Thyroid gland (tissue), 4 donors: ENCODE results near the gene LARP1B. TPM values are rescaled to one million over a fixed set of nuclear protein-coding genes. Genes with fewer than 3 reads are reported as not detected.
"Not testable (repeated sequence)": the region's sequence is repeated elsewhere in the genome, so short reads cannot be mapped to it uniquely, and the experiment has no call there.

Experiments used
- DNase-seq, 2 donors: peaks; one replicate each; pipeline ENCODE4 v3.0.0-alpha.2; 2019
- H3K27ac ChIP-seq, 3 donors: fragments of 200-600 bp; sonication (generic); 1 replicate in 2 of 3; 2 replicates in 1 of 3; pipeline ENCODE4 v1.5.1; 2016 to 2019; ENCODE audit warnings: mild to moderate bottlenecking in 1 of 3, moderate library complexity in 1 of 3
- H3K27me3 ChIP-seq: fragments of 200-600 bp; sonication (generic); one replicate; pipeline ENCODE4 v1.5.1; 2019
- H3K36me3 ChIP-seq, 2 donors: fragments of 200-600 bp; sonication (generic); one replicate each; pipeline ENCODE4 v1.5.1; 2016 to 2019
- H3K4me1 ChIP-seq, 2 donors: fragments of 200-600 bp; sonication (generic); one replicate each; pipeline ENCODE4 v1.5.1; 2017 to 2019
- H3K4me3 ChIP-seq, 3 donors: fragments of 200-600 bp; sonication (generic); replicated peaks in 1 of 3; 1 replicate in 2 of 3; 2 replicates in 1 of 3; pipeline ENCODE4 v1.5.1; 2016; ENCODE audit warnings: mild to moderate bottlenecking in 1 of 3
- H3K9me3 ChIP-seq: fragments of 200-600 bp; sonication (generic); one replicate; pipeline ENCODE4 v1.5.1; 2017
- CTCF ChIP-seq, 6 experiments: fragments of 200-600 bp in 3 of 6; fragments of 450-650 bp in 3 of 6; sonication (generic) in 3 of 6; IDR thresholded peaks; one replicate each; pipeline ENCODE4 v1.5.1; 2016 to 2019; ENCODE audit warnings: antibody characterized with exemption in 6 of 6, mild to moderate bottlenecking in 2 of 6, inconsistent platforms in 1 of 6, moderate library complexity in 1 of 6
- POLR2A ChIP-seq, 2 donors: fragments of 450-650 bp; IDR thresholded peaks; one replicate each; pipeline ENCODE4 v1.6.1; 2017; ENCODE audit warnings: antibody characterized with exemption in 2 of 2, mild to moderate bottlenecking in 2 of 2, moderate library complexity in 1 of 2
- WGBS, 2 donors: methylation state at CpG; one replicate each; pipeline ENCODE4 v1.1.5; 2017; 5-methylcytosine and 5-hydroxymethylcytosine counted together
- intact Hi-C: fragments of 100-400 bp; cut with DNase I; formaldehyde crosslinking; loops from one replicate; pipeline ENCODE4 v1.15.1; 2023
- total RNA-seq, 4 donors: library from RNA; depleted of rRNA; stranded (reverse); fragments of >200 nt; gene quantifications; one replicate each; pipeline ENCODE4 v1.2.3, GENCODE V29; 2016

Gene LARP1B
- total RNA-seq, 4 donors from 2014 or later, result 25.4 to 42.7 (median 33.4) TPM

- 95 to 96% methylated on average over 29 of the region's 29 CpGs for WGBS, 2 donors
- intact Hi-C loops, result no loop called here
Measured at GRCh38 chr4:128155231-128155855, 94.2 kb downstream of the LARP1B start.

GRCh38 chr4:128155874-128156456, 94.9 kb downstream of the LARP1B start:
- Histone ChIP-seq H3K27me3 (no peaks in the 10 kb centered on the region), H3K4me1 (no peaks in the 10 kb centered on the region), H3K9me3 (no peaks in the 10 kb centered on the region), H3K4me3 (no peak overlapping the region), H3K27ac (no peak overlapping the region), H3K36me3 (peaks cover 0 to 3% of the 10 kb centered on the region in 2 donors)
- intact Hi-C loops, result no loop called here
- WGBS, 2 donors, result 96 to 98% methylated on average over 10 of the region's 10 CpGs
- TF ChIP-seq POLR2A (IDR thresholded peaks at IDR 0.05), result no peak
- no peak for TF ChIP-seq CTCF (IDR thresholded peaks at IDR 0.05)
- DNase-seq, result no peak

More at GRCh38 chr4:128155231-128155855, 94.2 kb downstream of the LARP1B start:
- TF ChIP-seq CTCF (IDR thresholded peaks at IDR 0.05) (no peak), POLR2A (IDR thresholded peaks at IDR 0.05) (no peak)
- Histone ChIP-seq H3K9me3 (no peaks in the 10 kb centered on the region), H3K27ac (no peak overlapping the region), H3K36me3 (peaks cover 0 to 3% of the 10 kb centered on the region in 2 donors), H3K4me1 (no peaks in the 10 kb centered on the region), H3K4me3 (no peak overlapping the region), H3K27me3 (no peaks in the 10 kb centered on the region)
- no peak for DNase-seq

GRCh38 chr4:128156472-128156871, 95.4 kb downstream of the LARP1B start:
- H3K4me1 ChIP-seq, intact Hi-C loops, H3K36me3 ChIP-seq, H3K27ac ChIP-seq, H3K9me3 ChIP-seq, H3K4me3 ChIP-seq, H3K27me3 ChIP-seq, DNase-seq: not testable (repeated sequence)
- WGBS, 2 donors, result 96% methylated on average over 3 of the region's 3 CpGs

- Histone ChIP-seq H3K4me3 (no peak overlapping the region), H3K4me1 (no peaks in the 10 kb centered on the region), H3K36me3 (peaks cover 0 to 3% of the 10 kb centered on the region in 2 donors), H3K27ac (no peak overlapping the region), H3K9me3 (no peaks in the 10 kb centered on the region), H3K27me3 (no peaks in the 10 kb centered on the region)
- WGBS, 2 donors, result 93 to 97% methylated on average over 2 of the region's 2 CpGs
- intact Hi-C loops, result no loop called here
- no peak for DNase-seq
- TF ChIP-seq CTCF (IDR thresholded peaks at IDR 0.05) (no peak), POLR2A (IDR thresholded peaks at IDR 0.05) (no peak)
Measured at GRCh38 chr4:128158894-128159293, 97.8 kb downstream of the LARP1B start.

- no peaks in the 10 kb centered on the region for H3K4me1 ChIP-seq
- no peaks in the 10 kb centered on the region for H3K9me3 ChIP-seq
- H3K27ac ChIP-seq, result no peak overlapping the region
- H3K4me3 ChIP-seq, result no peak overlapping the region
- no peaks in the 10 kb centered on the region for H3K27me3 ChIP-seq
- intact Hi-C loops, result no loop called here
- no peak for TF ChIP-seq POLR2A (IDR thresholded peaks at IDR 0.05)
- DNase-seq, result no peak
- WGBS, 2 donors, result 92 to 93% methylated on average over 2 of the region's 2 CpGs
- H3K36me3 ChIP-seq, result peaks cover 0 to 3% of the 10 kb centered on the region in 2 donors
Measured at GRCh38 chr4:128159967-128160366, 98.9 kb downstream of the LARP1B start.

GRCh38 chr4:128161138-128161537, 100.0 kb downstream of the LARP1B start:
- Histone ChIP-seq H3K9me3 (no peaks in the 10 kb centered on the region), H3K36me3 (no peaks in the 10 kb centered on the region), H3K4me1 (no peaks in the 10 kb centered on the region), H3K27me3 (no peaks in the 10 kb centered on the region), H3K27ac (no peak overlapping the region), H3K4me3 (no peak overlapping the region)
- no peak for TF ChIP-seq CTCF (IDR thresholded peaks at IDR 0.05)
- no peak for TF ChIP-seq POLR2A (IDR thresholded peaks at IDR 0.05)
- WGBS, 2 donors, result 95 to 100% methylated on average over 1 of the region's 1 CpG
- no peak for DNase-seq
- intact Hi-C loops, result no loop called here
